T-cell (primary cell): Measurements from ENCODE around the gene KSR1. TPM values are rescaled to one million over a fixed set of nuclear protein-coding genes. Genes with fewer than 3 reads are reported as not detected.

ENCODE experiments used
- ATAC-seq, 4 experiments: fragments of 200-7000 bp in 3 of 4; fragments of 150-1000 bp in 1 of 4; cut with Tn5 transposase; replicated peaks in 1 of 4; 1 replicate in 3 of 4; 2 replicates in 1 of 4; pipeline ENCODE4 v1.10.0; 2021; ENCODE audit warnings: moderate library complexity in 3 of 4, mild to moderate bottlenecking in 2 of 4, moderate number of reproducible peaks in 1 of 4
- CTCF ChIA-PET, 2 donors: fragments of 300-600 bp; sonication (Branson Sonifier 250); formaldehyde crosslinking; loops; one replicate each; lab custom pipeline; 2022; ENCODE audit warnings: antibody characterized with exemption in 2 of 2; lab: Charles Lee
- POLR2A ChIA-PET, 2 donors: fragments of 300-600 bp; sonication (Branson Sonifier 250); formaldehyde crosslinking; loops; one replicate each; lab custom pipeline; 2022; ENCODE audit warnings: antibody characterized with exemption in 2 of 2; lab: Charles Lee
- DNase-seq, 35 experiments: peaks; one replicate each; pipeline versions ENCODE4 v3.0.0 to v3.0.0-alpha.2; 2013 to 2023
- H3K27ac ChIP-seq: one replicate; pipeline ENCODE4 v1.5.1; 2013; ENCODE audit warnings: low read length
- H3K27me3 ChIP-seq, 2 experiments: replicated peaks in 1 of 2; 1 replicate in 1 of 2; 2 replicates in 1 of 2; pipeline versions ENCODE4 v1.6.1 to v1.7.0; 2013; ENCODE audit warnings: low read length in 1 of 2, mixed read lengths in 1 of 2; ENCODE audit not compliant: control insufficient read depth in 2 of 2, insufficient read depth in 2 of 2; ENCODE audit errors: extremely low read depth in 1 of 2
- H3K36me3 ChIP-seq, 2 donors: 1 replicate in 1 of 2; 2 replicates in 1 of 2; pipeline versions ENCODE4 v1.6.1 to v1.7.0; 2013; ENCODE audit warnings: low read length in 1 of 2; ENCODE audit not compliant: control insufficient read depth in 2 of 2, insufficient read depth in 1 of 2; ENCODE audit errors: extremely low read depth in 1 of 2
- H3K4me1 ChIP-seq, 2 experiments: 1 replicate in 1 of 2; 2 replicates in 1 of 2; pipeline versions ENCODE4 v1.6.1 to v1.7.0; 2013; ENCODE audit warnings: low read length in 2 of 2, mixed read lengths in 1 of 2; ENCODE audit not compliant: insufficient read depth in 2 of 2, control insufficient read depth in 1 of 2; ENCODE audit errors: extremely low read depth in 1 of 2
- H3K4me3 ChIP-seq, 2 donors: 1 replicate in 1 of 2; 2 replicates in 1 of 2; pipeline versions ENCODE4 v1.5.1 to v1.7.0; 2013; ENCODE audit warnings: mild to moderate bottlenecking in 2 of 2, low read length in 1 of 2, moderate library complexity in 1 of 2; ENCODE audit not compliant: control insufficient read depth in 1 of 2; ENCODE audit errors: extremely low read depth in 1 of 2
- H3K9me3 ChIP-seq: 2 replicates; pipeline ENCODE4 v1.7.0; 2013
- H3K27ac Mint-ChIP-seq, 2 donors: one replicate each; pipeline ENCODE4 v1.8.0; 2020 to 2021; ENCODE audit warnings: mild to moderate bottlenecking in 2 of 2, mixed read lengths in 2 of 2
- H3K27me3 Mint-ChIP-seq, 2 donors: one replicate each; pipeline ENCODE4 v1.8.0; 2021 to 2022; ENCODE audit warnings: mixed read lengths in 2 of 2
- H3K36me3 Mint-ChIP-seq: one replicate; pipeline ENCODE4 v1.8.0; 2021; ENCODE audit warnings: mixed read lengths
- H3K4me1 Mint-ChIP-seq, 3 donors: one replicate each; pipeline ENCODE4 v1.8.0; 2020 to 2022; ENCODE audit warnings: mixed read lengths in 3 of 3, mild to moderate bottlenecking in 1 of 3
- H3K4me3 Mint-ChIP-seq, 3 donors: one replicate each; pipeline ENCODE4 v1.8.0; 2020 to 2022; ENCODE audit warnings: mild to moderate bottlenecking in 3 of 3, mixed read lengths in 3 of 3, moderate library complexity in 3 of 3
- H3K9me3 Mint-ChIP-seq, 3 donors: one replicate each; pipeline ENCODE4 v1.8.0; 2020 to 2022; ENCODE audit warnings: mixed read lengths in 3 of 3
- WGBS: methylation state at CpG from one replicate; pipeline ENCODE4 v1.1.5; 2013; ENCODE audit warnings: missing lambda C conversion rate; ENCODE audit not compliant: insufficient coverage; 5-methylcytosine and 5-hydroxymethylcytosine counted together
- total RNA-seq, 35 experiments: library from RNA in 6 of 35; stranded (reverse) in 6 of 35; fragments of 120-200 nt in 1 of 35; gene quantifications; one replicate each; pipeline versions ENCODE4 v1.2.1 to v1.2.4 and lab custom pipeline; 2013 to 2026

Gene KSR1
- total RNA-seq, 5 donors from 2014 or later (not counting 1 experiment from before 2014, with no cell fraction given), result 26.8 to 35.8 (median 27.6) TPM

DNA sequence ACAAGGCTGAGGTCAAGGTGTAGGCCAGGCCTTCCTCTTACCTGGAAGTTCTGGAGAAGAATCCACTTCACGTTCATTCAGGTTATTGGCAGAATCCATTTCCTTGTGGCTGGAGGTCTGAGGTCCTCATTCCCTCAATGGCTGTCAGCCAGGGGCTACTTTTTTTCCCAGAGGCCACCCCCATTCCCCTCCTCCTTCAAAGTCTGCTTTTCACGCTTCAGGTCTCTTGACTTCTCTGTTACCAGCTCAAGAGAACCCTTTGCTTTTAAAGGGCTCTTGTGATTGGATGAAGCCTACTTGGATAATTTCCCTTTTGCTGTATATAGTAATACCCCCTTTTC, 119.6 kb downstream of the KSR1 start:
- ChIA-PET CTCF (interaction anchor here in 1 of 2 donors (0.5 kb wide), 1 partner anchor 12 kb away, joined by 4 read pairs; no protein-coding TSS in a partner anchor), POLR2A (no interaction called here)
- peaks cover 0 to 16% (median 16%) of the 10 kb centered on the region in 3 donors for H3K4me1 Mint-ChIP-seq
- 100% methylated on average over 1 of the region's 2 CpGs for WGBS
- H3K27ac Mint-ChIP-seq, result no peak overlapping the region
- Histone ChIP-seq H3K4me1 (peaks cover 0 to 10% of the 10 kb centered on the region in 2 experiments), H3K27me3 (no peaks in the 10 kb centered on the region), H3K27ac (no peak overlapping the region), H3K4me3 (no peak overlapping the region), H3K9me3 (no peaks in the 10 kb centered on the region), H3K36me3 (no peaks in the 10 kb centered on the region)
- H3K27me3 Mint-ChIP-seq, result no peaks in the 10 kb centered on the region
- DNase-seq, result no peak
- H3K9me3 Mint-ChIP-seq, result no peaks in the 10 kb centered on the region
- peaks cover 7% of the 10 kb centered on the region for H3K36me3 Mint-ChIP-seq
- H3K4me3 Mint-ChIP-seq, result no peak overlapping the region
- ATAC-seq, result no peak

DNA sequence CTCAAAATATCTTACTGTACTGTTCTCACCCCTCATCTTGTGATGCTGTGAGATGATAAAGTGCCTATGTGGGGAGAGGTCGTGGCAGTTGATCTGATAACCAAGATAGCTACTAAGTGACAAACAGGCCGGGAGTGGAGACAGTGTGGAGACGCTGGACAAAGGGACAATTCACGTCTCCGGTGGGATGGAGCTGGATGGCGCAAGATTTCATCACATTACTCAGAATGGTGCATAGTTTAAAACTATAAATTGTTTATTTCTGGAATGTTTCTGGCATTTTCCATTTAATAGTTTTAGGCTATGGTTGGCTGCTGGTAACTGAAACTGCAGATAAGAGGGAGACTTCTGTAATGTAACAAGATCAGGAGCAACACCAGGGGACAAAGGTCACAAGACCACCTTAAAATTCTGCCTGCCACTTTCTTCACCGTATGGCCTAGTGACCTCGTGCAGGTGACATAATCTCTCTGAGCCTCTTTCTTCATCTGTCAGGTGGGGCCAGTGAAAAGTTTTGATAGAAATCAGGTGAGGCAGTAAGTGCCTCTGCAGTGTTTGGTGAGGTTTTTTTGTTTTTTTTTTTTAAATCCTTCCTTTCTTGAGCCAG, 120.3 kb downstream of the KSR1 start:
- 89% methylated on average over 4 of the region's 8 CpGs for WGBS
- POLR2A ChIA-PET, result no interaction called here

DNA sequence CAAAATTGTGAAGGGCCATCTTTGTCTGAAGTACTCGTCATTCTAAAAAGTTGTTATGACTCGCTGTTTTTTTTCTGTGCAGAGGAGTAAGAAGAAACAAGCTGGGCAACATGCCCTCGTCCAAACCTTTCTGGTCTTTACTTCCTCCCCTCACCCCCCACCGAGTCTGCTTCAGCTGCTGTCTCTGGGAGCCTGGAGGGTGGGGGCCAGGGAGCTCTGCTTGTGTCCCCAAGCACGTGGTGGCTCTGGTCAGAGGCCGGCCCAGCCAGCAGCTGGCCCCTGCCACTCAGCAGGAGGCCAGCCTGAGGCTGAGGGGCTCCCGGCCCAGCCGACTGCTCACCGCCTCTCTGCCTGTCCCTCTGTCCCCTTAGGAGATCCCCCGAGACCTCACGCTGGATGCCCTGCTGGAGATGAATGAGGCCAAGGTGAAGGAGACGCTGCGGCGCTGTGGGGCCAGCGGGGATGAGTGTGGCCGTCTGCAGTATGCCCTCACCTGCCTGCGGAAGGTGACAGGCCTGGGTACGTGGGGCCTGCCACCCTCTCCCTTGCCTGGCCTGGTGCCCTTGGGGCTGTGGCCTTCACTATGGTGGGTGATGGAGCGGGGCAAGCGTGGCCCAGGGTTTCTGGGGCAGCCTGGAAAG, 121.0 kb downstream of the KSR1 start:
- Histone ChIP-seq H3K4me3 (no peak overlapping the region), H3K36me3 (no peaks in the 10 kb centered on the region), H3K27me3 (no peaks in the 10 kb centered on the region), H3K27ac (no peak overlapping the region), H3K4me1 (peaks cover 0 to 10% of the 10 kb centered on the region in 2 experiments), H3K9me3 (no peaks in the 10 kb centered on the region)
- Mint-ChIP-seq H3K27me3 (no peaks in the 10 kb centered on the region), H3K36me3 (peaks cover 10% of the 10 kb centered on the region), H3K9me3 (no peaks in the 10 kb centered on the region), H3K4me3 (no peak overlapping the region), H3K4me1 (peaks cover 0 to 19% (median 16%) of the 10 kb centered on the region in 3 donors), H3K27ac (no peak overlapping the region)
- ChIA-PET CTCF (interaction anchor here (0.6 to 1.9 kb wide), 2 partner anchors 14 to 22 kb away, joined by 3 to 8 read pairs; no protein-coding TSS in a partner anchor), POLR2A (no interaction called here)
- DNase-seq (no peak), ATAC-seq (no peak)
- WGBS, result 93% methylated on average over 16 of the region's 20 CpGs

More for the DNA sequence above, 120.3 kb downstream of the KSR1 start:
- ATAC-seq (no peak), DNase-seq (no peak)
- no peaks in the 10 kb centered on the region for H3K9me3 Mint-ChIP-seq
- Histone ChIP-seq H3K36me3 (no peaks in the 10 kb centered on the region), H3K27ac (no peak overlapping the region), H3K4me3 (no peak overlapping the region), H3K4me1 (peaks cover 0 to 10% of the 10 kb centered on the region in 2 experiments), H3K9me3 (no peaks in the 10 kb centered on the region), H3K27me3 (no peaks in the 10 kb centered on the region)
- H3K27ac Mint-ChIP-seq, result no peak overlapping the region
- H3K36me3 Mint-ChIP-seq, result peaks cover 10% of the 10 kb centered on the region
- no peaks in the 10 kb centered on the region for H3K27me3 Mint-ChIP-seq
- no peak overlapping the region for H3K4me3 Mint-ChIP-seq
- peaks cover 0 to 19% (median 16%) of the 10 kb centered on the region in 3 donors for H3K4me1 Mint-ChIP-seq
- CTCF ChIA-PET, result interaction anchor here in 1 of 2 donors (0.5 kb wide), 1 partner anchor 13 kb away, joined by 4 read pairs; no protein-coding TSS in a partner anchor

DNA sequence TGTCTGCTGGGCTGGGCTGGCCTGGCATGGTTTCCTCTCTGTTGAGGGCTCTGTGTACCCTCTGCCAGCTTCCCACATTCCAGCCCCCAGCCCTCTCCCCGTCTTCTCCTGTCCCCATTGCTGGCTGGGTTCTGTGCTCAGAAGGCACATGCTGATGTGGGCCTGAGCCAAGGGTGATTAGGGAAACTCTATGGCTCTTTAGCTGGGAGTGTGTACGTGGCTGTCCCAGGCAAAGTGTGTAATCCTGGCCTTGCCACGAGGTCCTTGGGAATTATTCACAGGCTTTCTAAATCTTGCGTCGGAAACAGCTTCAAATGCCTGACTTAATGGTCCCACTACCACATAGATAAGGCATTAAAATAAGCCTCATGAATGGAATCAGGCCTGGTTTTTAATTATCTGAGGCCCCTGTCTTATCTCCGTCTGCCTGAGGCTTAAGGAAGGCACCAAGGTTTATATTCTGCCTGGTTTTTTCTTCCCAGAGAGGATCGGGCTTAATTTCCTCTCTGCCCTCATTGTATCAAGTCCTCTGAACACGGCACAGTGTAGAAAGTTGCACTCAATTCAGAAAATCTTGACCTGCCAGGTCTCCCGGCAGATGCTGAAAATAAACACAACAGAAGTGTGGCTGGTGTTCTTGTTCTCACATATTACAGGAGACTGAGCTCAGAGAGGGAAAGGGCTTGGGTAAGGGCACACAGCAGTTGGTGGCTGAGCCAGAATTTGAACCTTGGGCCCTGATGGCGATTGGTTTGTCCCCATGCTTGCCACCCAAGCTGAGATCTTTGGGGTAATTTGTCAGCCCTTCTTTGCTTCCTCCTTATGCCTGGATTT, 121.9 kb downstream of the KSR1 start:
- ATAC-seq (no peak), DNase-seq (no peak)
- H3K4me1 ChIP-seq, result peaks cover 0 to 10% of the 10 kb centered on the region in 2 experiments
- Mint-ChIP-seq H3K27ac (peak overlapping the region in 1 of 2 donors; percentile 53), H3K9me3 (no peaks in the 10 kb centered on the region), H3K4me1 (peaks cover 0 to 19% (median 16%) of the 10 kb centered on the region in 3 donors), H3K4me3 (no peak overlapping the region), H3K36me3 (peaks cover 13% of the 10 kb centered on the region), H3K27me3 (no peaks in the 10 kb centered on the region)
- H3K9me3 ChIP-seq, result no peaks in the 10 kb centered on the region
- no peaks in the 10 kb centered on the region for H3K36me3 ChIP-seq
- ChIA-PET CTCF (interaction anchor here (0.6 to 1.9 kb wide), 2 partner anchors 15 to 21 kb away, joined by 3 to 8 read pairs; no protein-coding TSS in a partner anchor), POLR2A (no interaction called here)
- H3K4me3 ChIP-seq, result no peak overlapping the region
- 82% methylated on average over 9 of the region's 10 CpGs for WGBS
- no peaks in the 10 kb centered on the region for H3K27me3 ChIP-seq
- no peak overlapping the region for H3K27ac ChIP-seq

DNA sequence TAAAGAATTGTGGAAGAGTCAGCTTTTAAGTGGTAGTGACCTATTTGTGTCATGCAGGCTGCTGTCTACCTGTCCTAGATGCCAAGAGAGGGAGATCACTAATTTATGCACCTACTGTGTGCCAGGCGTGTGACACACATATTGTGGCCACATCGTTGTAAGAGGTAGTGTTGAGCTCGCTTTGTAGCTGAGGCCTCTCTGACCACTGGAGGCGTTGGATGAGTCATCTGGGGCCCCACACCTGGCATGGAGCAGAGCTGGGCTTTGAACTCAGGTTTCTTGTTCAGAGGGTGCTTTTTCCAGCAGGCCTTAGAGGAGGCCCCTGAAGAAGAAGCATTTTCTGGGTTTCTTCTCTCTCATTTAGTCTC, 122.5 kb downstream of the KSR1 start:
- Histone ChIP-seq H3K4me3 (no peak overlapping the region), H3K4me1 (peaks cover 0 to 10% of the 10 kb centered on the region in 2 experiments), H3K27me3 (no peaks in the 10 kb centered on the region), H3K36me3 (no peaks in the 10 kb centered on the region), H3K27ac (no peak overlapping the region), H3K9me3 (no peaks in the 10 kb centered on the region)
- CTCF ChIA-PET, result interaction anchor here in 1 of 2 donors (1.9 kb wide), 1 partner anchor 21 kb away, joined by 8 read pairs; no protein-coding TSS in a partner anchor
- ATAC-seq (peak in 1 of 4 experiments; percentile 40), DNase-seq (no peak)
- peaks cover 0 to 19% (median 14%) of the 10 kb centered on the region in 3 donors for H3K4me1 Mint-ChIP-seq
- WGBS, result 17% methylated on average over 4 of the region's 4 CpGs
- POLR2A ChIA-PET, result no interaction called here
- H3K27ac Mint-ChIP-seq, result peak overlapping the region in 1 of 2 donors; percentile 53
- H3K4me3 Mint-ChIP-seq, result no peak overlapping the region
- H3K36me3 Mint-ChIP-seq, result peaks cover 19% of the 10 kb centered on the region
- H3K9me3 Mint-ChIP-seq, result no peaks in the 10 kb centered on the region
- H3K27me3 Mint-ChIP-seq, result no peaks in the 10 kb centered on the region

DNA sequence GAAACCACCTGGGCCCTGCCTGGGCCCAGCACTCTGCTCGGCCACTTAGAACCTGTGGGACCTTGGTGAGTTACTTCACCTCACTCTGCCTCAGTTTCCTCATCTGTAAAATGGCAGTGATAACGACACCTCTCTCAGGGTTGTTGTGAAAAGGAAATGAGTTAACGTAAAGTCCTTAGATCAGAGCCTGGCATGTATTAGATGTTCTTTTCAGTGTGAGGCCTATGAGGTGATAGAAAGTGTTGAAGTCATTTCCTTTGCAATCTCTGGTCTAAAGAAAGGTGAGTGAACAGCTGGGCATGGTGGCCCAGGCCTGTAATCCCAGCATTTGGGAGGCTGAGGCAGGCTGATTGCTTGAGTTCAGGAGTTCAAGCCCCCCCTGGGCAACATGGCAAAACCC, 123.1 kb downstream of the KSR1 start:
- Mint-ChIP-seq H3K4me3 (no peak overlapping the region), H3K9me3 (no peaks in the 10 kb centered on the region), H3K4me1 (peaks cover 0 to 17% (median 14%) of the 10 kb centered on the region in 3 donors), H3K27ac (no peak overlapping the region), H3K36me3 (peaks cover 22% of the 10 kb centered on the region), H3K27me3 (no peaks in the 10 kb centered on the region)
- no peak for ATAC-seq
- CTCF ChIA-PET, result interaction anchor here in 1 of 2 donors (1.9 kb wide), 1 partner anchor 20 kb away, joined by 8 read pairs; no protein-coding TSS in a partner anchor
- Histone ChIP-seq H3K27me3 (no peaks in the 10 kb centered on the region), H3K4me1 (peaks cover 0 to 10% of the 10 kb centered on the region in 2 experiments), H3K36me3 (no peaks in the 10 kb centered on the region), H3K4me3 (no peak overlapping the region), H3K9me3 (no peaks in the 10 kb centered on the region), H3K27ac (no peak overlapping the region)
- no peak for DNase-seq
- POLR2A ChIA-PET, result no interaction called here
- 17% methylated on average over 2 of the region's 3 CpGs for WGBS
